Measurements from ENCODE around the gene MTCL1. TPM values are rescaled to one million over a fixed set of nuclear protein-coding genes. Genes with fewer than 3 reads are reported as not detected.

Gene MTCL1
- total and polyA plus RNA-seq, 2 of the 8 experiments (the other 6 are each of a cell fraction or from before 2014, with no cell fraction given), result 16.6 to 60.8 TPM

DNA sequence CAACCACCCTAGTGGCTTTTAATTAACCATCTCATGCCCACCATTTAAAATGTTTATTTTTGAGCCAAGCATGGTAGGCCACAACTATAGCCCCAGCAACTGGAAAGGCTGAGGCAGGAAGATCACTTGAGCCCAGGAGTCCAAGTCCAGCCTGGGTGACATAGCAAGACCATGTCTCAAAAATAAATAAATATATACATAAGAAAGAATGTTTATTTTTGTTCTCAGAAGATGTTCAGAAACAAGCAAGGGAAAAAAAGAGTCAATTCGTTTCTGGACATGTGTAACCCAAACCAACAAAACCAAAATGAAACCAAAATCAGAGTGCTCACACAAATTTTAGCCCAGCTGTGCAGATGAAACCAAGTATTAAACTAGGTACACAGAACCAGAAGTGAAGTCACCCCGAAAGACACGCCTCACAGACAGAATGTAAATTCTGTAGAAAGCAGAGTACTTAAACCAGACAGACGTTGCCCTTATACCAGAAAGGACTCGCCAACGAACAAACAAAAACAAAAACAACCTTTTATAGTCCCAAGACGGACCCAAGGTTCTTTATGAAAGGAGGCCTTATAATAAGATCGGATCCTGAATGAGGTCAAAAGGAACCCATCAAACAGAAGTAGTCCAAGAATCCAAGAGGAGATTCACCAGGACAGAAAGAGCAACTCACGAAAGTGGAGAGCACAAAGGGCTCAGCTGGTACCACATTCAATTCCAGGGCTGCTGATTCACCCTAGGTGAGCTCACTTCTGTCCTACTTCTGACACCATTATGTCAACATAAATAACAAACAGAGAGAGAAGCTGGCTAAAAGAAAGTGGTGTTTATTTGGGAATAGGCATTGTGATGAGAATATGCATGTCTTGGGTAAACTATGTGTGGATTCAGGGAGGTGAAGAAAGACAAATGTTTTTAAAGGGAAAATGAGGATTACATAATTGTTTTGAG is 31.8 kb upstream of the MTCL1 start (continued):
- TF ChIP-seq GTF2F1 (IDR thresholded peaks at IDR 0.05; ENCODE audit: borderline replicate concordance, low read depth, low read length), result no peak
